B cell (primary cell): ENCODE results near the gene VWA8.

Experiments used
- CTCF ChIP-seq: fragments of 200-600 bp; IDR thresholded peaks from one replicate; pipeline ENCODE4 v1.8.0; 2022; ENCODE audit warnings: antibody characterized with exemption, mild to moderate bottlenecking
- EZH2 ChIP-seq: IDR thresholded peaks from 2 replicates; pipeline ENCODE4 v1.6.1; 2012; ENCODE audit warnings: borderline replicate concordance, low read depth, mild to moderate bottlenecking, moderate library complexity, low read length; ENCODE audit not compliant: insufficient read depth, poor library complexity, severe bottlenecking

GRCh38 chr13:41644742-41645141 is 316.2 kb downstream of the VWA8 start:
- TF ChIP-seq CTCF (no peak), EZH2 (no peak)
